ENCODE results near the gene RRAGB. TPM values are rescaled to one million over a fixed set of nuclear protein-coding genes. Genes with fewer than 3 reads are reported as not detected.
"Not testable (repeated sequence)": the region's sequence is repeated elsewhere in the genome, so short reads cannot be mapped to it uniquely, and the experiment has no call there.

The RRAGB gene
- total RNA-seq, 1 experiment from 2014 or later: 19.3 TPM

DNA sequence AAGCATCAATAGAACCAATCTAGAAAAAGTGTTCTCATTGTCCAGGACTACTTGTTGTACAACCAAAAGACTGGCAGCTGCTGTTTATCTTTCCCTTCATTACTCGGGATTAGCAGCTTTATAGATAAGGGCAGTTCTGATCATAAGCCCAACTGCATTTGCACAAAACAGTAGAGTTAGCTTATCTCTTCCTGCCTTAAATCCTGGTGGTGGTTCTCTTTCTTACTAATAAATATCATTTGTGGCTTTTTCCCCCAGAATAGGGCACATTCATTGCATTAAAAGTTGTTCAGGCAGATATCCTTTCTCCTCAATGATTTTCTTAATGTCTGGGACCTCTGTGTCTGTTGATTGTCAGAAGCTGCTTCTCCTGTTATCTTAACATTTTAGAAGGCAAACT is 20.2 kb upstream of the RRAGB start:
- Mint-ChIP-seq H3K27me3 (ENCODE audit: unreplicated experiment) (no peaks in the 10 kb centered on the region), H3K36me3 (ENCODE audit: insufficient read depth, unreplicated experiment) (no peaks in the 10 kb centered on the region), H3K4me1 (ENCODE audit: low read depth, unreplicated experiment) (no peaks in the 10 kb centered on the region), H3K27ac (ENCODE audit: unreplicated experiment) (no peak overlapping the region), H3K9me3 (ENCODE audit: low read depth, unreplicated experiment) (no peaks in the 10 kb centered on the region), H3K4me3 (ENCODE audit: low read depth, unreplicated experiment) (no peak overlapping the region)
- CTCF ChIA-PET: no interaction called here
- TF ChIP-seq, protein P1, sequence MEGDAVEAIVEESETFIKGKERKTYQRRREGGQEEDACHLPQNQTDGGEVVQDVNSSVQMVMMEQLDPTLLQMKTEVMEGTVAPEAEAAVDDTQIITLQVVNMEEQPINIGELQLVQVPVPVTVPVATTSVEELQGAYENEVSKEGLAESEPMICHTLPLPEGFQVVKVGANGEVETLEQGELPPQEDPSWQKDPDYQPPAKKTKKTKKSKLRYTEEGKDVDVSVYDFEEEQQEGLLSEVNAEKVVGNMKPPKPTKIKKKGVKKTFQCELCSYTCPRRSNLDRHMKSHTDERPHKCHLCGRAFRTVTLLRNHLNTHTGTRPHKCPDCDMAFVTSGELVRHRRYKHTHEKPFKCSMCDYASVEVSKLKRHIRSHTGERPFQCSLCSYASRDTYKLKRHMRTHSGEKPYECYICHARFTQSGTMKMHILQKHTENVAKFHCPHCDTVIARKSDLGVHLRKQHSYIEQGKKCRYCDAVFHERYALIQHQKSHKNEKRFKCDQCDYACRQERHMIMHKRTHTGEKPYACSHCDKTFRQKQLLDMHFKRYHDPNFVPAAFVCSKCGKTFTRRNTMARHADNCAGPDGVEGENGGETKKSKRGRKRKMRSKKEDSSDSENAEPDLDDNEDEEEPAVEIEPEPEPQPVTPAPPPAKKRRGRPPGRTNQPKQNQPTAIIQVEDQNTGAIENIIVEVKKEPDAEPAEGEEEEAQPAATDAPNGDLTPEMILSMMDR (IDR thresholded peaks at IDR 0.05; ENCODE audit: unreplicated experiment): no peak
- BruUV-seq (replicated peaks): no TSS peak
- DNase-seq: no peak
- intact Hi-C loops (cut with micrococcal nuclease; ENCODE audit: unreplicated experiment): no loop called here

DNA sequence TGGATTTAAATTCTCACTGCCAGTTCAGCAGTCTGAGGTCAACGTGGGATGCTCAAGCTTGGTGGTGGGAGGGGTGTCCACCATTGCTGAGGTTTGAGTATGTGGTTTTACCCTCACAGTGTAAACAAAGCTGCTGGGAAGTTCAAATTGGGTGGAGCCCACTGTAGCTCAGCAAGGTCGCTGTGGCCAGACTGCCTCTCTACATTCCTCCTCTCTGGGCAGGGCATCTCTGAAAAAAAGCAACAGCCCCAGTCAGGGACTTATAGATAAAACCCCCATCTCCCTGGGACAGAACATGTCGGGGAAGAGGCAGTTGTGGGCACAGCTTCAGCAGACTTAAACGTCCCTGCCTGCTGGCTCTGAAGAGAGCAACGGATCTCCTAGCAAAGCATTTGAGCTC is 14.9 kb upstream of the RRAGB start:
- no peak overlapping the region for H3K27ac Mint-ChIP-seq (ENCODE audit: unreplicated experiment)
- TF ChIP-seq, protein P1 (IDR thresholded peaks at IDR 0.05; ENCODE audit: unreplicated experiment): no peak
- no peaks in the 10 kb centered on the region for H3K4me1 Mint-ChIP-seq (ENCODE audit: low read depth, unreplicated experiment)
- H3K4me3 Mint-ChIP-seq (ENCODE audit: low read depth, unreplicated experiment): no peak overlapping the region
- CTCF ChIA-PET: no interaction called here
- intact Hi-C loops (cut with micrococcal nuclease; ENCODE audit: unreplicated experiment): no loop called here
- BruUV-seq (replicated peaks): no TSS peak
- no peak for DNase-seq
- H3K27me3 Mint-ChIP-seq (ENCODE audit: unreplicated experiment): no peaks in the 10 kb centered on the region
- no peaks in the 10 kb centered on the region for H3K36me3 Mint-ChIP-seq (ENCODE audit: insufficient read depth, unreplicated experiment)
- peaks cover 7% of the 10 kb centered on the region for H3K9me3 Mint-ChIP-seq (ENCODE audit: low read depth, unreplicated experiment)

DNA sequence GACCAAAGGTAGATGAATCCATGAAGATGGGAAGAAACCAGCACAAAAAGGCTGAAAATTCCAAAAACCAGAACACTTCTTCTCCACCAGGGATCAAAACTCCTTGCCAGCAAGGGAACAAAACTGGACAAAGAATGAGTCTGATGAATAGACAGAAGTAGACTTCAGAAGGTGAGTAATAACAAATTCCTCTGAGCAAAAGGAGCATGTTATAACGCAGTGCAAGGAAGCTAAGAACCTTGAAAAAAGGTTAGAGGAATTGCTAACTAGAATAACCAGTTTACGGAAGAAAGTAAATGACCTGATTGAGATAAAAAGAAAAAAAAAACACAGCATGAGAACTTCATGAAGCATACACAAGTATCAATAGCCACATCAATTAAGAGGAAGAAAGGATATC is 14.1 kb upstream of the RRAGB start:
- H3K27ac Mint-ChIP-seq (ENCODE audit: unreplicated experiment); DNase-seq; H3K9me3 Mint-ChIP-seq (ENCODE audit: low read depth, unreplicated experiment); intact Hi-C loops (cut with micrococcal nuclease; ENCODE audit: unreplicated experiment); H3K36me3 Mint-ChIP-seq (ENCODE audit: insufficient read depth, unreplicated experiment); CTCF ChIA-PET; H3K4me3 Mint-ChIP-seq (ENCODE audit: low read depth, unreplicated experiment); BruUV-seq (replicated peaks); H3K4me1 Mint-ChIP-seq (ENCODE audit: low read depth, unreplicated experiment); H3K27me3 Mint-ChIP-seq (ENCODE audit: unreplicated experiment): not testable (repeated sequence)

DNA sequence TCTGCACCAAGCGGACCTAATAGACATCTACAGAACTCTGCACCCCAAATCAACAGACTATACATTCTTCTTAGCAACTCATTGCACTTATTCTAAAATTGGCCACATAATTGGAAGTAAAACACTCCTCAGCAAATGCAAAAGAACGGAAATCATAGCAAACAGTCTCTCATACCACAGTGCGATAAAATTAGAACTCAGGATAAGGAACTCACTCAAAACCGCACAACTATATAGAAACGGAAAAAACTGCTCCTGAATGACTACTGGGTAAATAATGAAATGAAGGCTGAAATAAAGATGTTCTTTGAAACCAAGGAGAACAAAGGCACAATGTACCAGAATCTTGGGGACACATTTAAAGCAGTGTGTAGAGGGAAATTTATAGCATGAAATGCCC is 12.5 kb upstream of the RRAGB start:
- H3K9me3 Mint-ChIP-seq (ENCODE audit: low read depth, unreplicated experiment); H3K36me3 Mint-ChIP-seq (ENCODE audit: insufficient read depth, unreplicated experiment); H3K4me1 Mint-ChIP-seq (ENCODE audit: low read depth, unreplicated experiment); DNase-seq; H3K27me3 Mint-ChIP-seq (ENCODE audit: unreplicated experiment); H3K27ac Mint-ChIP-seq (ENCODE audit: unreplicated experiment); BruUV-seq (replicated peaks); H3K4me3 Mint-ChIP-seq (ENCODE audit: low read depth, unreplicated experiment); intact Hi-C loops (cut with micrococcal nuclease; ENCODE audit: unreplicated experiment); CTCF ChIA-PET: not testable (repeated sequence)

DNA sequence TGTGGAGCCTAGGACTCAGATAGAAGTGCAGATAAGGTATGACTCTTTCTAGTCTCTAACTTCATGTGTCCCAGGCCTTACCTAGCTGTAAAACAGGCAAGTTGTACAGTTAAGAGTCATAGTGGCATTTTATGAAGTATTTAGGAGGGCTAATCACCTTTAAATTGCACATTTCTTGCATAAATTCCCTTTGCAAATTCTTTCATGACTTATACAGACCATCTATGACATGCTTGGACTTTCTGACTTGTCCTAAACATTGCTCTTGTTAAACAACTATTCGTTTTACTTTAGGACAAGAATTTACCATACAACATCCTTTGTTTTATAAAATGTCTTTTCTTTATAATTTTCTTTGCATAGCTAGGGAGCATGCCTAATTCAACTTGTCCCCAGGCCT is 7.8 kb upstream of the RRAGB start:
- Mint-ChIP-seq H3K9me3 (ENCODE audit: low read depth, unreplicated experiment) (peaks cover 11% of the 10 kb centered on the region), H3K36me3 (ENCODE audit: insufficient read depth, unreplicated experiment) (no peaks in the 10 kb centered on the region), H3K4me1 (ENCODE audit: low read depth, unreplicated experiment) (no peaks in the 10 kb centered on the region), H3K4me3 (ENCODE audit: low read depth, unreplicated experiment) (no peak overlapping the region), H3K27me3 (ENCODE audit: unreplicated experiment) (no peaks in the 10 kb centered on the region), H3K27ac (ENCODE audit: unreplicated experiment) (no peak overlapping the region)
- TF ChIP-seq, protein P1 (IDR thresholded peaks at IDR 0.05; ENCODE audit: unreplicated experiment): no peak
- CTCF ChIA-PET: no interaction called here
- BruUV-seq (replicated peaks): no TSS peak
- intact Hi-C loops (cut with micrococcal nuclease; ENCODE audit: unreplicated experiment): loop anchor here (10.0 kb wide), 1 partner anchor 535 kb away; no protein-coding TSS in a partner anchor
- no peak for DNase-seq
